Parathyroid adenoma (tissue), 2 donors: ENCODE data around the gene OLR1.
A peak's percentile ranks its signal among the peaks of the same experiment; 100 is the strongest.

ENCODE experiments used
- H2AFZ ChIP-seq: fragments of 300-600 bp; sonication (generic); one replicate; pipeline ENCODE4 v1.7.0; 2017; ENCODE audit warnings: antibody characterized with exemption, mild to moderate bottlenecking
- H3K27ac ChIP-seq: fragments of 300-600 bp; sonication (generic); one replicate; pipeline ENCODE4 v1.7.0; 2017
- H3K27me3 ChIP-seq: fragments of 300-600 bp; sonication (generic); one replicate; pipeline ENCODE4 v1.7.0; 2017; ENCODE audit warnings: low read length; ENCODE audit not compliant: control insufficient read depth, insufficient read depth
- H3K36me3 ChIP-seq: fragments of 300-600 bp; sonication (generic); one replicate; pipeline ENCODE4 v1.7.0; 2017; ENCODE audit warnings: low read length; ENCODE audit not compliant: control insufficient read depth, insufficient read depth
- H3K4me1 ChIP-seq: fragments of 300-600 bp; sonication (generic); one replicate; pipeline ENCODE4 v1.7.0; 2017; ENCODE audit warnings: control low read depth
- H3K4me2 ChIP-seq: fragments of 300-600 bp; sonication (generic); one replicate; pipeline ENCODE4 v1.7.0; 2017; ENCODE audit warnings: low read length
- H3K4me3 ChIP-seq: fragments of 300-600 bp; sonication (generic); one replicate; pipeline ENCODE4 v1.7.0; 2017; ENCODE audit warnings: low read depth, low read length
- H3K79me2 ChIP-seq: fragments of 300-600 bp; sonication (generic); one replicate; pipeline ENCODE4 v1.7.0; 2017; ENCODE audit warnings: control low read depth
- H3K9ac ChIP-seq: fragments of 300-600 bp; sonication (generic); one replicate; pipeline ENCODE4 v1.7.0; 2017; ENCODE audit warnings: mild to moderate bottlenecking
- H3K9me3 ChIP-seq: fragments of 300-600 bp; sonication (generic); one replicate; pipeline ENCODE4 v1.7.0; 2017; ENCODE audit warnings: low read length; ENCODE audit not compliant: control insufficient read depth
- CTCF ChIP-seq: fragments of 300-600 bp; sonication (generic); IDR thresholded peaks from one replicate; pipeline ENCODE4 v1.7.0; 2017; ENCODE audit warnings: antibody characterized with exemption, mild to moderate bottlenecking
- donor health status: primary hyperparathyroidism.

OLR1 gene

GRCh38 chr12:10184261-10184843 is 12.4 kb upstream of the OLR1 start:
- Histone ChIP-seq H3K27me3 (no peaks in the 10 kb centered on the region), H3K27ac (no peak overlapping the region), H3K36me3 (no peaks in the 10 kb centered on the region), H3K4me2 (no peak overlapping the region), H3K9me3 (no peaks in the 10 kb centered on the region), H2AFZ (no peak overlapping the region), H3K79me2 (no peaks in the 10 kb centered on the region), H3K4me3 (no peak overlapping the region), H3K9ac (no peak overlapping the region), H3K4me1 (no peaks in the 10 kb centered on the region)
- TF ChIP-seq CTCF = no peak

GRCh38 chr12:10182354-10183049 is 10.6 kb upstream of the OLR1 start:
- Histone ChIP-seq H3K4me3 (no peak overlapping the region), H3K79me2 (no peaks in the 10 kb centered on the region), H3K4me2 (no peak overlapping the region), H2AFZ (peak overlapping the region; percentile 16), H3K9me3 (no peaks in the 10 kb centered on the region), H3K36me3 (no peaks in the 10 kb centered on the region), H3K4me1 (no peaks in the 10 kb centered on the region), H3K27ac (no peak overlapping the region), H3K9ac (no peak overlapping the region), H3K27me3 (no peaks in the 10 kb centered on the region)
- TF ChIP-seq CTCF = no peak

- H3K79me2 ChIP-seq = no peaks in the 10 kb centered on the region
- H3K4me1 ChIP-seq = no peaks in the 10 kb centered on the region
- no peak overlapping the region for H2AFZ ChIP-seq
- no peak overlapping the region for H3K4me2 ChIP-seq
- H3K9me3 ChIP-seq = no peaks in the 10 kb centered on the region
- no peaks in the 10 kb centered on the region for H3K27me3 ChIP-seq
- no peak overlapping the region for H3K27ac ChIP-seq
- no peaks in the 10 kb centered on the region for H3K36me3 ChIP-seq
- no peak for TF ChIP-seq CTCF
- H3K4me3 ChIP-seq = no peak overlapping the region
- no peak overlapping the region for H3K9ac ChIP-seq
These were observed 7.8 kb upstream of the OLR1 start for GRCh38 chr12:10179776-10180181.

GRCh38 chr12:10178821-10179220 is 6.9 kb upstream of the OLR1 start, which contains the start of gene TMEM52B:
TMEM52B (plus strand) TSS chr12:10179032; CDS start chr12:10179575, 543 bp downstream.
- Histone ChIP-seq H3K27me3 (no peaks in the 10 kb centered on the region), H3K4me3 (no peak within 1 kb of the TSS), H3K9me3 (no peaks in the 10 kb centered on the region), H2AFZ (no peak within 1 kb of the TSS), H3K4me1 (no peaks in the 10 kb centered on the region), H3K79me2 (no peaks in the 10 kb centered on the region), H3K27ac (no peak within 1 kb of the TSS), H3K36me3 (no peaks in the 10 kb centered on the region), H3K4me2 (no peak within 1 kb of the TSS), H3K9ac (no peak within 1 kb of the TSS)
- no peak for TF ChIP-seq CTCF
